ENCODE data around the gene DMPK. TPM values are rescaled to one million over a fixed set of nuclear protein-coding genes. Genes with fewer than 3 reads are reported as not detected.

DMPK gene
- total and polyA plus RNA-seq, 9 of the 15 experiments (the other 6 are each of a cell fraction or from before 2014, with no cell fraction given): 0.24 to 31.3 (median 7.3) TPM

GRCh38 chr19:45786533-45786894, 4.2 kb upstream of the DMPK start:
- ChIA-PET CTCF (ENCODE audit: low intra/inter-chr PET ratio) (no interaction called here), POLR2A (interaction anchor here (1.3 to 1.6 kb wide), 2 partner anchors 13 to 34 kb away, joined by 3 to 4 read pairs; no protein-coding TSS in a partner anchor)
- H3K4me3 ChIP-seq: no peak overlapping the region
- no peak overlapping the region; a peak in 1 of 4 replicates for H3K9ac ChIP-seq (ENCODE audit: insufficient read depth in 1 of 2, low read depth in 2 of 2, low read length in 2 of 2)
- no peak overlapping the region for H2AFZ ChIP-seq (ENCODE audit: low read depth, low read length)
- H3K4me2 ChIP-seq (ENCODE audit: insufficient read depth, low read length): no peak overlapping the region
- H3K9me3 ChIP-seq (replicated peaks; ENCODE audit: control insufficient read depth, insufficient read depth, low read depth, low read length): no peaks in the 10 kb centered on the region
- peaks cover 7 to 41% of the 10 kb centered on the region in 2 experiments for H3K4me1 ChIP-seq (replicated peaks in 1 of 2; ENCODE audit: control insufficient read depth in 2 of 2, insufficient read depth in 2 of 2, low read length in 2 of 2)
- H4K20me1 ChIP-seq (replicated peaks; ENCODE audit: control insufficient read depth, insufficient read depth, low read length): no peaks in the 10 kb centered on the region
- no TSS peak for BruUV-seq (replicated peaks)
- intact Hi-C loops (cut with micrococcal nuclease) (no loop called here), in situ Hi-C loops (cut with MboI) (no loop called here)
- H3K79me2 ChIP-seq (ENCODE audit: control insufficient read depth, insufficient read depth, low read length): peaks cover 9% of the 10 kb centered on the region
- DNase-seq (ENCODE audit: extremely low read depth in 1 of 4, low spot score in 3 of 4) (no peak), ATAC-seq (no peak), FAIRE-seq (no peak)
- 95% methylated on average over 19 of the region's 21 CpGs for WGBS (ENCODE audit: insufficient coverage, low coverage, missing lambda C conversion rate)
- H3K27me3 ChIP-seq (ENCODE audit: control insufficient read depth in 2 of 2, insufficient read depth in 2 of 2, low read length in 2 of 2): no peaks in the 10 kb centered on the region
- TF ChIP-seq CC2D1A (IDR thresholded peaks at IDR 0.05): no peak
- TF ChIP-seq, protein P1, sequence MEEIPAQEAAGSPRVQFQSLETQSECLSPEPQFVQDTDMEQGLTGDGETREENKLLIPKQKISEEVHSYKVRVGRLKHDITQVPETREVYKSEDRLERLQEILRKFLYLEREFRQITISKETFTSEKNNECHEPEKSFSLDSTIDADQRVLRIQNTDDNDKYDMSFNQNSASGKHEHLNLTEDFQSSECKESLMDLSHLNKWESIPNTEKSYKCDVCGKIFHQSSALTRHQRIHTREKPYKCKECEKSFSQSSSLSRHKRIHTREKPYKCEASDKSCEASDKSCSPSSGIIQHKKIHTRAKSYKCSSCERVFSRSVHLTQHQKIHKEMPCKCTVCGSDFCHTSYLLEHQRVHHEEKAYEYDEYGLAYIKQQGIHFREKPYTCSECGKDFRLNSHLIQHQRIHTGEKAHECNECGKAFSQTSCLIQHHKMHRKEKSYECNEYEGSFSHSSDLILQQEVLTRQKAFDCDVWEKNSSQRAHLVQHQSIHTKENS (CRISPR knock-in tag; IDR thresholded peaks at IDR 0.05): no peak
- TF ChIP-seq POLR2G (IDR thresholded peaks at IDR 0.05; ENCODE audit: low read depth, low read length): peak; percentile 46; the same call in 1 of the 2 replicates
- no peak for TF ChIP-seq RBM34 (IDR thresholded peaks at IDR 0.05; ENCODE audit: borderline replicate concordance, insufficient read depth, low read length)
- TF ChIP-seq RBM22 (IDR thresholded peaks at IDR 0.05; ENCODE audit: low read depth, low read length, poor library complexity, severe bottlenecking): peak; percentile 3
- TF ChIP-seq RBFOX2 (IDR thresholded peaks at IDR 0.05; ENCODE audit: low read depth, low read length): peak; percentile 51
- peaks cover 59% of the 10 kb centered on the region; the same call in 2 of the 3 replicates for H3K36me3 ChIP-seq (ENCODE audit: control insufficient read depth, insufficient read depth, low read length)
- H3K27ac ChIP-seq (ENCODE audit: extremely low read depth, low read depth, low read length): no peak overlapping the region
- peaks cover 5% of the 10 kb centered on the region for H3K9me1 ChIP-seq (ENCODE audit: control insufficient read depth, insufficient read depth, low read length)

All from K562 (cell line).